Activated naive CD8-positive, alpha-beta T cell treated with anti-CD3 and anti-CD28 coated beads, Interleukin-2, amount 10 ng/mL, durations not matched to agents 7 days and 5 days (primary cell): ENCODE data around the gene IL1RL2. TPM values are rescaled to one million over a fixed set of nuclear protein-coding genes. Genes with fewer than 3 reads are reported as not detected.

Experiments
- ATAC-seq: fragments of 150-1000 bp; cut with Tn5 transposase; one replicate; pipeline ENCODE4 v1.10.0; 2021; ENCODE audit warnings: low read depth, moderate library complexity
- POLR2A ChIA-PET: fragments of 350-600 bp; sonication (Branson Sonifier 250); formaldehyde crosslinking; loops from one replicate; lab custom pipeline; 2021; ENCODE audit warnings: antibody characterized with exemption; lab: Charles Lee
- DNase-seq: peaks from one replicate; pipeline ENCODE4 v3.0.0; 2021
- H3K27ac Mint-ChIP-seq: one replicate; pipeline ENCODE4 v1.8.0; 2022; ENCODE audit warnings: mild to moderate bottlenecking, mixed read lengths
- H3K27me3 Mint-ChIP-seq: one replicate; pipeline ENCODE4 v1.8.0; 2022; ENCODE audit warnings: mild to moderate bottlenecking, moderate library complexity, mixed read lengths
- H3K36me3 Mint-ChIP-seq: one replicate; pipeline ENCODE4 v1.8.0; 2021; ENCODE audit warnings: mild to moderate bottlenecking, mixed read lengths
- H3K4me1 Mint-ChIP-seq: one replicate; pipeline ENCODE4 v1.8.0; 2021; ENCODE audit warnings: mixed read lengths
- H3K4me3 Mint-ChIP-seq: one replicate; pipeline ENCODE4 v1.8.0; 2022; ENCODE audit warnings: mild to moderate bottlenecking, moderate library complexity, mixed read lengths
- H3K9me3 Mint-ChIP-seq: one replicate; pipeline ENCODE4 v1.8.0; 2021; ENCODE audit warnings: mixed read lengths
- total RNA-seq, 2 experiments: library from RNA; stranded (reverse); gene quantifications; one replicate each; pipeline ENCODE4 v1.2.3, GENCODE V29; 2021

IL1RL2 gene
- total RNA-seq, 2 experiments from 2014 or later, result not detected

DNA sequence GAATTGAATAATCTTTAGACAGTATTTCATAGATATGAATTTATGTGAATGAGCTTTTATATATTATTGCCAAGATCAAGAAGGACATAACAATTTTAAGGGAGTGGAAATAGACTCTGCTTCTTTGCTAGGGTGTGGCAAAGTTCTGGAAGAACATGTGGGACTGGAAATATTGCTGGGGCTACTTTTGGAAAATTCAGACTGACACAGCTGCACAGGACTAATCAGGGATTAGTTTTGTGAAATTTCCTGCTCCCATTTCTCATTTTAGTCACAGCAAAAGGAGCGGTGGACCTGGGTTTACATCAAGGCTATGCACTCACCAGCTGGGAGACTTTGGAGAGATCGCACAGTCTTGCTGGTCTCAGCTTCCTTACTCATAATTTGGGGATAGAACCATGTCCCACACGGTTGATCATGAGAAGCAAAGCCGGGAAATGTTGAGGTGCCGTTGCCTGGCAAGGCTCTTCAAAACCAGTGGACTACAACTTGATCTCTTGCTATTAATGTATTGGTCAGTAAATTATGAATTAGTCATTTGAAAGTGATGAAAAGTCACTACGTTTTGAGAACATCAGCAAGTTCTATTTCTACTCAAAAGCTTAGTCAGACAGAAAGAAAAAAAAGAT, 42.4 kb downstream of the IL1RL2 start:
- Mint-ChIP-seq H3K27ac (no peak overlapping the region), H3K27me3 (no peaks in the 10 kb centered on the region), H3K9me3 (peaks cover 1% of the 10 kb centered on the region), H3K4me1 (peaks cover 45% of the 10 kb centered on the region), H3K36me3 (peaks cover 6% of the 10 kb centered on the region), H3K4me3 (no peak overlapping the region)
- POLR2A ChIA-PET, result no interaction called here
- no peak for ATAC-seq
- DNase-seq, result no peak

DNA sequence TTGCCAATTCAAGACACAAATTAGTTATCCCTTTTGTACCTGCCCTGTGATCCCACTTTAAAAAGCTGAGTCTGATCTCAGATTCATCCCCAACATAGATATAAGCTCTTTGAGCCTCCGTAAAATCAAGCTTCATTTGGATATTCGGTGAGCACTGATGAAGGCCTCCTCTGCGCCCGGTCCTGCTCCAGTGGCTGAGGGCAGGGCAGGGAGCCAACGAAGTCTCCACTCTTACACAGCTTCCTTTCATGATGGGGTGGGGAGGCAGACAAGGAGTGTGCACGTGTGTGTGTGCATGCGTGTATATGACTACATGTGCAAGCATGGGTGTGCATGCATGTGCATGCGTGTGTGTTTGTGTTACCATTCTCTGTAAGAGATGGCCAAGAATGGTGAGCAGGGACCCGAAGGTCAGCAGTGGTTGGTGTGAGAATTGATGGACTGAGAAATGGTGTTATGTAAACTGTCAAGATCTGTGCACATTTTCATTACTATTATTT, 43.6 kb downstream of the IL1RL2 start:
- DNase-seq (no peak), ATAC-seq (no peak)
- no peak overlapping the region for H3K27ac Mint-ChIP-seq
- H3K4me1 Mint-ChIP-seq, result peaks cover 41% of the 10 kb centered on the region
- no peaks in the 10 kb centered on the region for H3K27me3 Mint-ChIP-seq
- H3K4me3 Mint-ChIP-seq, result no peak overlapping the region
- POLR2A ChIA-PET, result no interaction called here
- peaks cover 1% of the 10 kb centered on the region for H3K9me3 Mint-ChIP-seq
- H3K36me3 Mint-ChIP-seq, result peaks cover 4% of the 10 kb centered on the region

DNA sequence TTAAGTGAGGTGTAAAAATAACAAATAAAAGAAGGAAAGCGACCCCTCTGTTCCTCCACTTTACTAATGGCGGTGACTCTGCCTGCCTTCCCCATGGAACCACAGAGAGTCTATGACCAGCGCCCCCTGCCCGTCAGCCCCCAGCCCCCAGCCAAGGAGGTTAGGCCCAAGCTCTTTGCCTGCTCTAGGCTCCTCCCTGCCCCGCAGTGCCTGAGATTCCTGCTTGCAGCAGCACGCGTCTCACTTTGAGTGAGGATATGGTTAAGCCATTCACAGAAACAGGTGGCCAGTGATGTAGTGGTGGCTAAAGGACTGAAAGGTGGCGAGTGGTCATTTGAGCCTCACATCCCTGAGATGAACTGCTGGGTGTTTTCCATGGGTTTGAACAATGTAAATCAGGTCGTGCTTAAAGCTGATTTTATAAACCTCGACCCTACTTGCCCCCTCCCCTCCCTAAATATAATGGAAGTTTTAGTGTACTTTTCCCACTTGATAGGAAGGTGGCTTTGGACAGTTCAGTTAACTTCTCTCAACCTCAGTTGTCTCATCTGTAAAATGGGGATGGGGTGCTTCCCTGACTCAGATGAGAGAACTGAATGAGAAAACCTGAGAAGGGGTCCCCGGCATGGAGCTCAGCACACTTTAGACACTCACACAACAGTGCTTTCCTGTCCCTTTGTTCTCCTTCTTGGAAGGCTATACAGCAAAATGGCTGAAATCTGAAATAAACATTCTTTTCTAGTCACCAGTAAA, 46.5 kb downstream of the IL1RL2 start:
- DNase-seq, result no peak
- ATAC-seq, result no peak
- Mint-ChIP-seq H3K36me3 (peaks cover 4% of the 10 kb centered on the region), H3K27ac (no peak overlapping the region), H3K9me3 (peaks cover 1% of the 10 kb centered on the region), H3K4me1 (peaks cover 24% of the 10 kb centered on the region), H3K4me3 (no peak overlapping the region), H3K27me3 (no peaks in the 10 kb centered on the region)
- POLR2A ChIA-PET, result no interaction called here

GRCh38 chr2:102235042-102235473, 48.2 kb downstream of the IL1RL2 start:
- ATAC-seq (no peak), DNase-seq (no peak)
- Mint-ChIP-seq H3K9me3 (peaks cover 1% of the 10 kb centered on the region), H3K4me3 (no peak overlapping the region), H3K27ac (peak overlapping the region; percentile 35), H3K36me3 (peaks cover 6% of the 10 kb centered on the region), H3K27me3 (no peaks in the 10 kb centered on the region), H3K4me1 (peaks cover 24% of the 10 kb centered on the region)
- POLR2A ChIA-PET, result no interaction called here

- ATAC-seq (peak; percentile 42), DNase-seq (no peak)
- peaks cover 1% of the 10 kb centered on the region for H3K9me3 Mint-ChIP-seq
- no peak overlapping the region for H3K4me3 Mint-ChIP-seq
- H3K27me3 Mint-ChIP-seq, result no peaks in the 10 kb centered on the region
- POLR2A ChIA-PET, result no interaction called here
- H3K4me1 Mint-ChIP-seq, result peaks cover 25% of the 10 kb centered on the region
- H3K27ac Mint-ChIP-seq, result peak overlapping the region; percentile 35
- peaks cover 6% of the 10 kb centered on the region for H3K36me3 Mint-ChIP-seq
These were observed 48.7 kb downstream of the IL1RL2 start for GRCh38 chr2:102235491-102235890.

DNA sequence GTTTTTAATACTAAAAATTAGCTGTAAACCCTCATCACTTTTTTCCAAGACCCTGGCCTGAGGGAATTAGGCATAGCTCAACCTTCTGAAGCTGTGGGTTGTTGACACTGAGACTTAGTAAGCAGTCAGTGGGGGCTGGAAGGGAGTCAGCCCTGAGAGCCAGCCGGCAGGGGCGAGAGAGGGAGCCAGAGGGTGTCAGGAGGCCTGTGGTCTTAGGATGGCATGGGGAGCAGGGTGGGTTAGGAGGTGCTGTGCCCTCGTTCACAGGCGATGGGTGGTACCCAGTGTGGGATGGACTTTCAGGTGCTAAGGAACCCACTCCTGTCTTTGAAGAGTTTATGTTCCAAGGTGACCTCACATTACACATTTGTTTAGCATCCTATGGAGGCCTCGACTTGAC, 49.3 kb downstream of the IL1RL2 start:
- peaks cover 1% of the 10 kb centered on the region for H3K9me3 Mint-ChIP-seq
- H3K27me3 Mint-ChIP-seq, result no peaks in the 10 kb centered on the region
- no peak overlapping the region for H3K4me3 Mint-ChIP-seq
- no peak for ATAC-seq
- POLR2A ChIA-PET, result no interaction called here
- no peak overlapping the region for H3K27ac Mint-ChIP-seq
- DNase-seq, result no peak
- peaks cover 6% of the 10 kb centered on the region for H3K36me3 Mint-ChIP-seq
- H3K4me1 Mint-ChIP-seq, result peaks cover 30% of the 10 kb centered on the region

DNA sequence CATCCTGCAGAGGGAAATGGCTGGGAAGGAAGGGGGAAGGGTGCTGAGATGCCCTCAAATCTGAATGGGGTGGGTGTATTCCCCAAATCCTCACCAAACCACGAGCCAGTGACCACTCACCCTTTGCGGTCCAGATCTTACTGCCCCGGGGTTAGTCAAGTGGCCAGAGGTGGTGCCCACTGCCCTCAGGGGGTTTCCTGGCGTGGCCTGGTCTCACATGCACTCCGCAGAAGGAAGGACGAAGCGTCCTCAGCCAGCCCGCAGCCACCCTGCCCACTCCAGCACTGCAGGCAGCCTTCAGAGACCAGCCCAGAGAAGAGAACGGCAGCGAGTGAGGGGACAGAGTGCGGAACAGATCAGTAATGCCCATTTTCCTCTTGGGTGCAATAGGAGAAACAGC, 50.4 kb downstream of the IL1RL2 start:
- H3K4me3 Mint-ChIP-seq, result no peak overlapping the region
- POLR2A ChIA-PET, result no interaction called here
- ATAC-seq, result no peak
- H3K4me1 Mint-ChIP-seq, result peaks cover 34% of the 10 kb centered on the region
- peaks cover 2% of the 10 kb centered on the region for H3K36me3 Mint-ChIP-seq
- no peak for DNase-seq
- H3K27me3 Mint-ChIP-seq, result no peaks in the 10 kb centered on the region
- peaks cover 1% of the 10 kb centered on the region for H3K9me3 Mint-ChIP-seq
- H3K27ac Mint-ChIP-seq, result no peak overlapping the region

DNA sequence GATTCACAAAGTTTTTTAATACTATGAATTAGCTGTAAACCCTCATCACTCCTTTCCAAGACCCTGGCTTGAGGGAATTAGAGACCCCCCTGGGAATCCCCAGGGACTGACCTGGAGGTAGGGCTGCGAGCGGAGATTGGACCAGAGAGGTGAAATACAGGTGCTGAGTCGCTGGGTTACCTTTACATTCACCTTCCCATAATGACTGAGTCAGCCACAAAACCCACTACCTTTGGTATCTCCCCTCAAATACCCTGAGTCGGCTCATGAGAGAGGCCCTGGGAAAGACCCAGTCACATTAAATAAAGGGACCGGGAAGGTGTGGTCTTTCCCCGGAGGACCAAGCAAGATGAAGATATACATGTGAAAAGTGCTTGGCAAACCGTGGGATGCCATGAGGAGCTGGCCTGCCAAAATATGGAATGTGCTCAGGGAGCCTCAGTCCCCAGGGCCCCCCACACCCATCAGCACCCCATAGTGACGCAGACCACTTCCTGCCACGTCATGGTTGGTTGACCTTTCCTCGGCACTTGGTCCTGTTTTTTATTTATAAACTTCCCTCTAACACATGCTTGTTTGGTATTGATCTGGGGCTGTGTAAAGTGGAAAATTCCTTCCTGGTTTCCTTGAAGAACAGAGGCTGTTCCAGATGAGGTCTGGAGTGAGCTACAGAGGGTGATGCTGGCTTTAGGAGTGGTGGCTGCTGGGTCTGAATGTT, 51.4 kb downstream of the IL1RL2 start:
- no peak overlapping the region for H3K4me3 Mint-ChIP-seq
- POLR2A ChIA-PET, result no interaction called here
- H3K36me3 Mint-ChIP-seq, result peaks cover 2% of the 10 kb centered on the region
- H3K27me3 Mint-ChIP-seq, result peaks cover 1% of the 10 kb centered on the region
- DNase-seq (no peak), ATAC-seq (no peak)
- H3K9me3 Mint-ChIP-seq, result peaks cover 1% of the 10 kb centered on the region
- H3K27ac Mint-ChIP-seq, result peak overlapping the region; percentile 68
- peaks cover 33% of the 10 kb centered on the region for H3K4me1 Mint-ChIP-seq

DNA sequence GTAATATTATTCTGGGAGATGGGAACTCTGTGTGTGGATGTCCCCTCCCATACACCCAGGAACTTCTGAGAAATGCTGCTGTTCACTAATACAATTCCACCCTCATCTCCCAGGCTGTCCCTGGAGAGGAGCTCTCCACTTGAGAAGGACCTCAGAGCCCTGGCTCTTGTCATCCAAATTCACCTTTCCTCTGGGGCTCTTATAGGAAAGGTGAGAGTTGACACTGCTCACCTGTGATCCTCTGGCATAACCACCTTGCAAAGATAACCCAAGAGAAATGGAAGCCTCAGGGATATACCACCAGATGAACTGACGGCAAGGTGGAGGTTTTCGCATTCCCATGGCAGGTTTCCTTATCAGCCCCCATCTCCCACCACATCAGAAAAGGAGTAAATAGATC, 52.0 kb downstream of the IL1RL2 start:
- ATAC-seq (no peak), DNase-seq (no peak)
- POLR2A ChIA-PET, result no interaction called here
- Mint-ChIP-seq H3K36me3 (peaks cover 2% of the 10 kb centered on the region), H3K27me3 (peaks cover 2% of the 10 kb centered on the region), H3K27ac (peak overlapping the region; percentile 68), H3K9me3 (no peaks in the 10 kb centered on the region), H3K4me1 (peaks cover 33% of the 10 kb centered on the region), H3K4me3 (no peak overlapping the region)

GRCh38 chr2:102239344-102239743, 52.5 kb downstream of the IL1RL2 start:
- Mint-ChIP-seq H3K4me3 (no peak overlapping the region), H3K9me3 (no peaks in the 10 kb centered on the region), H3K27ac (peak overlapping the region; percentile 5), H3K36me3 (peaks cover 2% of the 10 kb centered on the region), H3K4me1 (peaks cover 29% of the 10 kb centered on the region), H3K27me3 (peaks cover 2% of the 10 kb centered on the region)
- POLR2A ChIA-PET, result no interaction called here
- ATAC-seq, result no peak
- no peak for DNase-seq

- Mint-ChIP-seq H3K4me3 (peak overlapping the region; percentile 59), H3K36me3 (peaks cover 2% of the 10 kb centered on the region)
- peak; percentile 90 for DNase-seq
These were observed 54.0 kb downstream of the IL1RL2 start for GRCh38 chr2:102240640-102241370.

DNA sequence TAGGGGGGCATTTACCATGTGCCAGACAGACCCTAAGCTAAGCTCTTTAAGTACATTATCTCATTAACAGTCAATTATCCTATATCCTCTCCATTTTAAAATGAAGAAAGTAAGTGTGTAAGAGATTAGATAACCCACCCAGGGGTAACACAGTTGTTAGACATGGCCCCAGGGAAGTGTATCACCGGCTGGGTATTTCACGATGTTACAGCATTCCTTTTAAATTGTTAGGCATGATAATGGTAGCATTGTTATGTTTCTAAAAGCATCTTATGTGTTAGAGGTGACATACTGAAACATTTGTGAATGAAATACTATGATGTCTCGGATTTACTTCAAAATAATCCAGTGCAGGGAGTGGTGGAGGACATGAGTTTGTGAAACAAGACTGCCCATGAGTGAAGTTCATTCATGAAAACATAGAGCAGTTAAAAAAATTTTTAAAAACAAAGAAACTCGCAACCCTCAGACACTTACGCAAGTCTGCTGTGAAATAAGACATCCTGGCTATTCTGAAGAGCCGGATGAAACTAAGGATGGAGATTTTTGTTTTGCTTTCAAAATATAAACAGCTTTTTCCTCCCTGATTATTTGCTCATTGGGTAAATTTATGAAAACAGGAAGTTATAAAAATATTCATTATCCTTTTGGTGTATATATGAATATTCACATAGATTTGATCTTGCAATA, 54.9 kb downstream of the IL1RL2 start:
- ATAC-seq (no peak), DNase-seq (no peak)
- no peak overlapping the region for H3K4me3 Mint-ChIP-seq
- POLR2A ChIA-PET, result interaction anchor here (1.2 kb wide), 1 partner anchor 221 kb away, joined by 6 read pairs; no protein-coding TSS in a partner anchor
- no peaks in the 10 kb centered on the region for H3K9me3 Mint-ChIP-seq
- peaks cover 25% of the 10 kb centered on the region for H3K4me1 Mint-ChIP-seq
- H3K27me3 Mint-ChIP-seq, result peaks cover 2% of the 10 kb centered on the region
- peaks cover 2% of the 10 kb centered on the region for H3K36me3 Mint-ChIP-seq
- no peak overlapping the region for H3K27ac Mint-ChIP-seq

More at GRCh38 chr2:102240640-102241370, 54.0 kb downstream of the IL1RL2 start:
- no peaks in the 10 kb centered on the region for H3K9me3 Mint-ChIP-seq
- H3K4me1 Mint-ChIP-seq, result peaks cover 25% of the 10 kb centered on the region
- ATAC-seq, result peak; percentile 96
- POLR2A ChIA-PET, result interaction anchor here (1.2 to 1.3 kb wide), 3 partner anchors 115 to 235 kb away, joined by 3 to 6 read pairs (median 3); partner anchors contain the start of gene IL18R1
- peak overlapping the region; percentile 68 for H3K27ac Mint-ChIP-seq
- H3K27me3 Mint-ChIP-seq, result peaks cover 2% of the 10 kb centered on the region
